Lower lobe of right lung (tissue), 2 donors: Measurements from ENCODE around the gene RBFOX2. TPM values are rescaled to one million over a fixed set of nuclear protein-coding genes. Genes with fewer than 3 reads are reported as not detected.
A peak's percentile ranks its signal among the peaks of the same experiment; 100 is the strongest.

Experiments
- ATAC-seq, 2 donors: fragments of 200-7000 bp; cut with Tn5 transposase; one replicate each; pipeline ENCODE4 v1.9.1; 2020 to 2022; ENCODE audit warnings: mild to moderate bottlenecking in 2 of 2, moderate library complexity in 2 of 2
- DNase-seq: peaks from one replicate; pipeline ENCODE4 v3.0.0-alpha.2; 2020
- H3K27ac ChIP-seq: fragments of 200-600 bp; one replicate; pipeline ENCODE4 v1.8.0; 2022
- H3K27me3 ChIP-seq: fragments of 200-600 bp; one replicate; pipeline ENCODE4 v1.8.0; 2022; ENCODE audit warnings: low read depth
- H3K36me3 ChIP-seq: fragments of 200-600 bp; one replicate; pipeline ENCODE4 v1.8.0; 2022; ENCODE audit warnings: mild to moderate bottlenecking
- H3K4me1 ChIP-seq: fragments of 200-600 bp; one replicate; pipeline ENCODE4 v1.8.0; 2022
- H3K4me3 ChIP-seq: fragments of 200-600 bp; one replicate; pipeline ENCODE4 v1.8.0; 2022; ENCODE audit warnings: mild to moderate bottlenecking
- H3K9me3 ChIP-seq: fragments of 200-600 bp; one replicate; pipeline ENCODE4 v1.8.0; 2022
- intact Hi-C: fragments of 100-400 bp; cut with DNase I; formaldehyde crosslinking; loops from one replicate; pipeline ENCODE4 v1.11.0; 2022
- total RNA-seq: library from RNA; stranded (reverse); fragmentation: NEBNext Ultra II Directional; extraction: Animal tissue kit (Norgen Biotek cat#: 25700); gene quantifications from one replicate; pipeline ENCODE4 v1.2.1, GENCODE V29; 2021
- TF ChIP-seq, protein P1 (sequence below): fragments of 200-600 bp; IDR thresholded peaks from one replicate; pipeline ENCODE4 v1.8.0; 2022; ENCODE audit warnings: antibody characterized with exemption, mild to moderate bottlenecking
- donor health status: DM: no; HTN: yes; CAD: no; lungs with severe emphysema.

RBFOX2 gene
- total RNA-seq, 1 donor from 2014 or later: 50.1 TPM

DNA sequence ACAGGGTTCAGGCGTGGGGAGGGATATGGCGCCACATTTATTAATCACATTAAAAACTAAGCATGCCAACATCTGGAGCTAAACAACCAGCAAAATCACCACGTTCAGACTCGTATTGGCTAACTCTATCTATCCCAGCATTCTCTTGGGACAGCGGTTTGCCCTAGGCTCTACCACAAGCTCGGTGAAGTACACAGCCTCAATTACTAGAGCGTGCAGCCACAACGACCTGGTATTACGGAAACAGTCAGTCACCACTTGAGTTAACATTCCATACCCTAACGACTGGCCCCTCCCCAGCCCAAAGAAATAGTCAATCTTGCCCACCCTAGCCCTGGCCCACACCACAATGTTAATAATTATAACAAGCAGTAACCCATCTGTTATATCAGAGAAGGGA lies 278.8 kb downstream of the RBFOX2 start:
- Histone ChIP-seq H3K9me3 (no peaks in the 10 kb centered on the region), H3K27me3 (no peaks in the 10 kb centered on the region), H3K4me1 (peaks cover 9% of the 10 kb centered on the region), H3K27ac (no peak overlapping the region), H3K4me3 (no peak overlapping the region), H3K36me3 (peaks cover 10% of the 10 kb centered on the region)
- TF ChIP-seq, protein P1, sequence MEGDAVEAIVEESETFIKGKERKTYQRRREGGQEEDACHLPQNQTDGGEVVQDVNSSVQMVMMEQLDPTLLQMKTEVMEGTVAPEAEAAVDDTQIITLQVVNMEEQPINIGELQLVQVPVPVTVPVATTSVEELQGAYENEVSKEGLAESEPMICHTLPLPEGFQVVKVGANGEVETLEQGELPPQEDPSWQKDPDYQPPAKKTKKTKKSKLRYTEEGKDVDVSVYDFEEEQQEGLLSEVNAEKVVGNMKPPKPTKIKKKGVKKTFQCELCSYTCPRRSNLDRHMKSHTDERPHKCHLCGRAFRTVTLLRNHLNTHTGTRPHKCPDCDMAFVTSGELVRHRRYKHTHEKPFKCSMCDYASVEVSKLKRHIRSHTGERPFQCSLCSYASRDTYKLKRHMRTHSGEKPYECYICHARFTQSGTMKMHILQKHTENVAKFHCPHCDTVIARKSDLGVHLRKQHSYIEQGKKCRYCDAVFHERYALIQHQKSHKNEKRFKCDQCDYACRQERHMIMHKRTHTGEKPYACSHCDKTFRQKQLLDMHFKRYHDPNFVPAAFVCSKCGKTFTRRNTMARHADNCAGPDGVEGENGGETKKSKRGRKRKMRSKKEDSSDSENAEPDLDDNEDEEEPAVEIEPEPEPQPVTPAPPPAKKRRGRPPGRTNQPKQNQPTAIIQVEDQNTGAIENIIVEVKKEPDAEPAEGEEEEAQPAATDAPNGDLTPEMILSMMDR: no peak
- intact Hi-C loops: no loop called here
- ATAC-seq (no peak), DNase-seq (no peak)

GRCh38 chr22:35746946-35747703 lies 281.5 kb downstream of the RBFOX2 start:
- TF ChIP-seq, protein P1: no peak
- Histone ChIP-seq H3K9me3 (no peaks in the 10 kb centered on the region), H3K4me1 (peaks cover under 1% of the 10 kb centered on the region), H3K4me3 (no peak overlapping the region), H3K27ac (no peak overlapping the region), H3K36me3 (peaks cover 31% of the 10 kb centered on the region), H3K27me3 (no peaks in the 10 kb centered on the region)
- ATAC-seq: no peak
- no peak for DNase-seq
- intact Hi-C loops: no loop called here

DNA sequence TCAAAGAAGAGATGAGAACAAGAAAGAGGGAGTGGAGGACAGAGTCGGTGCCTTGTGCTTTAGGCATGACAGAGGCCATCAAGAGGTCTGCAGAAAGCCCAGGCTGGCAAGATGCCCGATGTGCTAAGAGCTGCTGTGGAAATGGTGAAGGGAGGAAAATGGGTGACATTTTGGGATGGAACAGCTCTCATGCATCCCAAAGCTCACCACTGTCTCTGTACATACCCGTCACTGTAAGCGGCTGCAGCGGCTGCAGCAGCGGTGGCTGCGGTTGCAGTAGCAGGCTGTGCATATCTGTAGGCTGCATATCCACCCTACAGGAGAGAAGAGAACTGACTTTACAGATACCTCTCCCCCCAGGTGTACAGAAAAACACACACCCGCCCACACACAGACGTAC lies 282.4 kb downstream of the RBFOX2 start:
- TF ChIP-seq, protein P1: no peak
- intact Hi-C loops: no loop called here
- Histone ChIP-seq H3K4me1 (no peaks in the 10 kb centered on the region), H3K9me3 (no peaks in the 10 kb centered on the region), H3K27ac (no peak overlapping the region), H3K4me3 (no peak overlapping the region), H3K27me3 (no peaks in the 10 kb centered on the region), H3K36me3 (peaks cover 31% of the 10 kb centered on the region)
- ATAC-seq: no peak
- DNase-seq: no peak

DNA sequence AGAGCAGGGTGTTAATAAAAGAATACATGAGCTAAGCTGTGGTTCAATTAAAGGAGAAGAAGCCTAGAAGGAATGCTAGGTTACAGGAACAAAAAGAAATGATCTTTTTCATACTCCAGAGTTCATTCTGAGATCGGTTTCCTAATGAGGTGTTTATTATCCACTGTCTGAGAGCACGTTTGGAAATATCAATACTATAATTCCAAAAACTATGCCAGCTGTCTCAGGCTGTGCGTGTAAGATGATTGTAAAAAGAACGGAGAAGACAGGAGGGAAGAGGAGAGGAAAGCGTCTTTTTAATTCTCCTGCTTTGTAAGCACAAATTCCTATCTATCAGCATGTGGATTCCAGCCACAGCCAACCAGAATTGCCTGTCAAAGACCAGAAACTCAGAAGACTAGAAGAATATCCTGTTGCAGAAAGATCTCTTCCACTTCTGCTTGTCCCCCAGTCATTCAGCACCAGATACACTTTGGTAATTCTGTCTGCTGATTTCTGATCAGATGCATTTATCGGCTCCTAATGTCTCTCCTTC lies 285.2 kb downstream of the RBFOX2 start:
- peaks cover 45% of the 10 kb centered on the region for H3K36me3 ChIP-seq
- no peak for ATAC-seq
- intact Hi-C loops: no loop called here
- no peak overlapping the region for H3K27ac ChIP-seq
- no peaks in the 10 kb centered on the region for H3K27me3 ChIP-seq
- H3K4me1 ChIP-seq: no peaks in the 10 kb centered on the region
- TF ChIP-seq, protein P1: no peak
- no peaks in the 10 kb centered on the region for H3K9me3 ChIP-seq
- H3K4me3 ChIP-seq: no peak overlapping the region
- no peak for DNase-seq

GRCh38 chr22:35742342-35743100 lies 286.1 kb downstream of the RBFOX2 start:
- peak; percentile 9 to 31 for ATAC-seq
- intact Hi-C loops: no loop called here
- no peak overlapping the region for H3K4me3 ChIP-seq
- no peaks in the 10 kb centered on the region for H3K27me3 ChIP-seq
- no peak overlapping the region for H3K27ac ChIP-seq
- TF ChIP-seq, protein P1: no peak
- H3K4me1 ChIP-seq: no peaks in the 10 kb centered on the region
- no peak for DNase-seq
- no peaks in the 10 kb centered on the region for H3K9me3 ChIP-seq
- peaks cover 49% of the 10 kb centered on the region for H3K36me3 ChIP-seq
